Left lung (tissue), 10 donors: ENCODE results near the gene SNX3. TPM values are rescaled to one million over a fixed set of nuclear protein-coding genes. Genes with fewer than 3 reads are reported as not detected.
A peak's percentile ranks its signal among the peaks of the same experiment; 100 is the strongest.

Source experiments
- ATAC-seq: fragments of 200-7000 bp; cut with Tn5 transposase; one replicate; pipeline ENCODE4 v1.9.1; 2020; ENCODE audit warnings: moderate library complexity
- DNase-seq, 4 donors: peaks; one replicate each; pipeline ENCODE4 v3.0.0-alpha.2; 2013 to 2020
- H3K27ac ChIP-seq, 2 donors: fragments of 200-600 bp; sonication (generic) in 1 of 2; one replicate each; pipeline versions ENCODE4 v1.5.0 to v1.8.0; 2020 to 2021
- H3K27me3 ChIP-seq, 2 donors: fragments of 200-600 bp; sonication (generic) in 1 of 2; one replicate each; pipeline versions ENCODE4 v1.5.0 to v1.8.0; 2020 to 2021
- H3K36me3 ChIP-seq, 2 donors: fragments of 200-600 bp; sonication (generic) in 1 of 2; one replicate each; pipeline versions ENCODE4 v1.5.0 to v1.8.0; 2020 to 2021
- H3K4me1 ChIP-seq, 2 donors: fragments of 200-600 bp; one replicate each; pipeline ENCODE4 v1.8.0; 2021
- H3K4me3 ChIP-seq, 2 donors: fragments of 200-600 bp; sonication (generic) in 1 of 2; one replicate each; pipeline versions ENCODE4 v1.5.0 to v1.8.0; 2020 to 2021; ENCODE audit warnings: mild to moderate bottlenecking in 1 of 2
- H3K9me3 ChIP-seq, 2 donors: fragments of 200-600 bp; sonication (generic) in 1 of 2; one replicate each; pipeline versions ENCODE4 v1.5.0 to v1.8.0; 2020 to 2021
- intact Hi-C, 2 donors: fragments of 100-400 bp; cut with DNase I; formaldehyde crosslinking; loops; one replicate each; pipeline versions ENCODE4 v1.11.2 to v1.14.2; 2022
- polyA plus RNA-seq, 6 donors: library from polyadenylated mRNA; unstranded; fragments of 120-200 nt; gene quantifications; one replicate each; pipeline ENCODE4 v1.2.1, GENCODE V29; 2013; ENCODE audit not compliant: insufficient read length in 6 of 6
- total RNA-seq, 2 donors: library from RNA; stranded (reverse); fragmentation: NEBNext Ultra II Directional; extraction: Animal tissue kit (Norgen Biotek cat#: 25700); gene quantifications; one replicate each; pipeline ENCODE4 v1.2.1, GENCODE V29; 2021
- TF ChIP-seq, protein P1 (sequence below), 2 donors: fragments of 200-600 bp; sonication (generic) in 1 of 2; IDR thresholded peaks; one replicate each; pipeline versions ENCODE4 v1.5.0 to v1.8.0; 2021; ENCODE audit warnings: antibody characterized with exemption in 2 of 2
- donor health status: DM: no; HTN: yes; CAD: no.
- donor health status: DM: no; HTN: no; CAD: no.

Gene SNX3
- total and polyA plus RNA-seq, 8 donors, result 196 to 284 (median 232) TPM

GRCh38 chr6:108263371-108263770 lies 2.5 kb upstream of the SNX3 start:
- intact Hi-C loops, result no loop called here
- H3K9me3 ChIP-seq, result no peaks in the 10 kb centered on the region
- no peaks in the 10 kb centered on the region for H3K27me3 ChIP-seq
- H3K4me3 ChIP-seq, result no peak overlapping the region
- no peak for ATAC-seq
- peaks cover 0 to 2% of the 10 kb centered on the region in 2 donors for H3K36me3 ChIP-seq
- H3K27ac ChIP-seq, result no peak overlapping the region
- peaks cover 0 to 23% of the 10 kb centered on the region in 2 donors for H3K4me1 ChIP-seq
- TF ChIP-seq, protein P1, sequence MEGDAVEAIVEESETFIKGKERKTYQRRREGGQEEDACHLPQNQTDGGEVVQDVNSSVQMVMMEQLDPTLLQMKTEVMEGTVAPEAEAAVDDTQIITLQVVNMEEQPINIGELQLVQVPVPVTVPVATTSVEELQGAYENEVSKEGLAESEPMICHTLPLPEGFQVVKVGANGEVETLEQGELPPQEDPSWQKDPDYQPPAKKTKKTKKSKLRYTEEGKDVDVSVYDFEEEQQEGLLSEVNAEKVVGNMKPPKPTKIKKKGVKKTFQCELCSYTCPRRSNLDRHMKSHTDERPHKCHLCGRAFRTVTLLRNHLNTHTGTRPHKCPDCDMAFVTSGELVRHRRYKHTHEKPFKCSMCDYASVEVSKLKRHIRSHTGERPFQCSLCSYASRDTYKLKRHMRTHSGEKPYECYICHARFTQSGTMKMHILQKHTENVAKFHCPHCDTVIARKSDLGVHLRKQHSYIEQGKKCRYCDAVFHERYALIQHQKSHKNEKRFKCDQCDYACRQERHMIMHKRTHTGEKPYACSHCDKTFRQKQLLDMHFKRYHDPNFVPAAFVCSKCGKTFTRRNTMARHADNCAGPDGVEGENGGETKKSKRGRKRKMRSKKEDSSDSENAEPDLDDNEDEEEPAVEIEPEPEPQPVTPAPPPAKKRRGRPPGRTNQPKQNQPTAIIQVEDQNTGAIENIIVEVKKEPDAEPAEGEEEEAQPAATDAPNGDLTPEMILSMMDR (IDR thresholded peaks at IDR 0.05), result no peak
- DNase-seq, result no peak

DNA sequence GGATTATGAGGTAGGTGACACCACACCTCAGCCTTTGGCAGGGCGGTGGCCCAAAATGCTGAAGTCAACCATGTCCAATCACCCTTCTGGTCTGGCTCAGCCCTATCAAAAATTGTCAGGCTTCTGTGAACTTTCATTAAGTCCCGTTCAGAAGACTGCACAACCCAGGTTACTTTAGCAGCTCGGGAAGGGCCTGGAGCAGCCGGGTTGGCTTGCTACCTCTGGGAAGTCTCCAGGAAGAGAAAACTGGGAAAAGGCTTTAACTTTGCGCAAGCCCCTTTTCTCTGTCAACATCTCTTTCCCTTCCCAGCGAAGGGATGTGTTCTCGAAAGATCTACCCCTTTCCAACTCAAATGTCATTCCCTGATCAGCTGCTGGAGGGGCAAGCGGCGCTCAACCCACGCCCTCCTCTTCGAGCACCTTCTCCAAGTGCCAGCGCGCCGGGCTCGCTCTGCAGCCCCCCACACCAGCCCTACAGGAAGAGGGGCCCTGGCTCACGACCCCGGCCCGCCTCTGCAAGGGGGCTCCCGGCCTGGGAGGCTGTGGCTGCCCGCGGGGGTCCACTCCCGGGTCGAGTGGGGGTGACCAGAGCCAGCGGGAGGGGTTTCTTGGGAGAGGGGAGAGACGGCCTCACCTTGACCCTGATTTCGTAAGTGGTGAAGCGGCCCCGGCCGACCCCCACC lies 573 bp downstream of the SNX3 start:
- peak; percentile 45 to 90 (median 59) for DNase-seq
- Histone ChIP-seq H3K27ac (peak overlapping the region; percentile 98 to 99), H3K9me3 (no peaks in the 10 kb centered on the region), H3K27me3 (no peaks in the 10 kb centered on the region), H3K4me3 (peak overlapping the region; percentile 66 to 94), H3K36me3 (peaks cover 0 to 7% of the 10 kb centered on the region in 2 donors), H3K4me1 (peaks cover 0 to 54% of the 10 kb centered on the region in 2 donors)
- peak; percentile 39 for ATAC-seq
- TF ChIP-seq, protein P1 (IDR thresholded peaks at IDR 0.05), result no peak
- intact Hi-C loops, result no loop called here

GRCh38 chr6:108254433-108255410 lies 6.1 kb downstream of the SNX3 start:
- no peaks in the 10 kb centered on the region for H3K9me3 ChIP-seq
- peaks cover 0 to 7% of the 10 kb centered on the region in 2 donors for H3K36me3 ChIP-seq
- peak overlapping the region in 1 of 2 donors; percentile 82 for H3K27ac ChIP-seq
- DNase-seq (no peak), ATAC-seq (no peak)
- TF ChIP-seq, protein P1 (IDR thresholded peaks at IDR 0.05), result no peak
- H3K27me3 ChIP-seq, result no peaks in the 10 kb centered on the region
- no peak overlapping the region for H3K4me3 ChIP-seq
- H3K4me1 ChIP-seq, result peaks cover 3 to 93% of the 10 kb centered on the region in 2 donors
- intact Hi-C loops, result no loop called here

GRCh38 chr6:108253241-108253640 lies 7.6 kb downstream of the SNX3 start:
- DNase-seq, result no peak
- TF ChIP-seq, protein P1 (IDR thresholded peaks at IDR 0.05), result no peak
- peaks cover 3 to 92% of the 10 kb centered on the region in 2 donors for H3K4me1 ChIP-seq
- H3K27ac ChIP-seq, result peak overlapping the region in 1 of 2 donors; percentile 82
- H3K4me3 ChIP-seq, result no peak overlapping the region
- intact Hi-C loops, result no loop called here
- no peak for ATAC-seq
- H3K27me3 ChIP-seq, result no peaks in the 10 kb centered on the region
- peaks cover 0 to 4% of the 10 kb centered on the region in 2 donors for H3K36me3 ChIP-seq
- no peaks in the 10 kb centered on the region for H3K9me3 ChIP-seq

- intact Hi-C loops, result no loop called here
- no peak for ATAC-seq
- peaks cover 3 to 92% of the 10 kb centered on the region in 2 donors for H3K4me1 ChIP-seq
Measured at GRCh38 chr6:108252055-108252454, 8.8 kb downstream of the SNX3 start.

More at GRCh38 chr6:108252055-108252454, 8.8 kb downstream of the SNX3 start:
- peaks cover 0 to 4% of the 10 kb centered on the region in 2 donors for H3K36me3 ChIP-seq
- H3K27me3 ChIP-seq, result no peaks in the 10 kb centered on the region
- H3K9me3 ChIP-seq, result no peaks in the 10 kb centered on the region
- no peak for DNase-seq
- no peak overlapping the region for H3K27ac ChIP-seq
- no peak overlapping the region for H3K4me3 ChIP-seq
- TF ChIP-seq, protein P1 (IDR thresholded peaks at IDR 0.05), result no peak
